ENCODE measurements around the gene KRT82. TPM values are rescaled to one million over a fixed set of nuclear protein-coding genes. Genes with fewer than 3 reads are reported as not detected.
"Not testable (repeated sequence)": the region's sequence is repeated elsewhere in the genome, so short reads cannot be mapped to it uniquely, and the experiment has no call there.

The KRT82 gene
- not detected in 2 replicates for total RNA-seq (2014; rRNA removed; shearing (Covaris generic))

- no peaks in the 10 kb centered on the region for H3K9me3 ChIP-seq (replicated peaks)
- peaks cover 4% of the 10 kb centered on the region; the same call in 1 of the 2 replicates for H3K27me3 ChIP-seq
- H3K36me3 ChIP-seq = no peaks in the 10 kb centered on the region
- H3K4me3 ChIP-seq = no peak within 1 kb of the TSS
- H3K27ac ChIP-seq = no peak within 1 kb of the TSS
- no peak for DNase-seq
- H3K4me1 ChIP-seq = no peaks in the 10 kb centered on the region
Observed at GRCh38 chr12:52405922-52406385, at the start of gene KRT82. Gene KRT82 (minus strand): TSS chr12:52406335. CDS start chr12:52406277, 58 bp downstream.

- Histone ChIP-seq H3K9me3 (replicated peaks) (no peaks in the 10 kb centered on the region), H3K4me1 (no peaks in the 10 kb centered on the region), H3K27me3 (no peaks in the 10 kb centered on the region), H3K4me3 (no peak overlapping the region), H3K36me3 (no peaks in the 10 kb centered on the region), H3K27ac (no peak overlapping the region)
- no peak for DNase-seq
Observed at GRCh38 chr12:52455821-52456220, 49.7 kb upstream of the KRT82 start.

- Histone ChIP-seq H3K36me3 (no peaks in the 10 kb centered on the region), H3K27me3 (no peaks in the 10 kb centered on the region), H3K27ac (no peak overlapping the region), H3K9me3 (replicated peaks) (no peaks in the 10 kb centered on the region), H3K4me3 (no peak overlapping the region), H3K4me1 (no peaks in the 10 kb centered on the region)
- DNase-seq = no peak
Observed at GRCh38 chr12:52454411-52455201, 48.5 kb upstream of the KRT82 start.

- Histone ChIP-seq H3K4me3 (no peak within 1 kb of the TSS), H3K27me3 (no peaks in the 10 kb centered on the region), H3K9me3 (replicated peaks) (no peaks in the 10 kb centered on the region), H3K36me3 (no peaks in the 10 kb centered on the region), H3K4me1 (no peaks in the 10 kb centered on the region), H3K27ac (no peak within 1 kb of the TSS)
- no peak for DNase-seq
Observed at GRCh38 chr12:52452101-52452500, 46.0 kb upstream of the KRT82 start, which contains the start of gene KRT6B. Gene KRT6B (minus strand): TSS chr12:52452146. CDS start chr12:52452078, 68 bp downstream.

- H3K27ac ChIP-seq = no peak overlapping the region
- H3K9me3 ChIP-seq (replicated peaks) = no peaks in the 10 kb centered on the region
- peaks cover 4% of the 10 kb centered on the region; the same call in 1 of the 2 replicates for H3K27me3 ChIP-seq
- no peaks in the 10 kb centered on the region for H3K36me3 ChIP-seq
- H3K4me3 ChIP-seq = no peak overlapping the region
- no peak for DNase-seq
- H3K4me1 ChIP-seq = no peaks in the 10 kb centered on the region
Observed at GRCh38 chr12:52448228-52448627, 42.1 kb upstream of the KRT82 start.

GRCh38 chr12:52447196-52447595, 41.1 kb upstream of the KRT82 start:
- not testable (repeated sequence) for H3K4me1 ChIP-seq; H3K27ac ChIP-seq; H3K27me3 ChIP-seq; H3K4me3 ChIP-seq; H3K36me3 ChIP-seq; DNase-seq; H3K9me3 ChIP-seq (replicated peaks)

- no peak overlapping the region for H3K4me3 ChIP-seq
- no peak overlapping the region for H3K27ac ChIP-seq
- no peak for DNase-seq
- H3K36me3 ChIP-seq = no peaks in the 10 kb centered on the region
- no peaks in the 10 kb centered on the region for H3K4me1 ChIP-seq
- no peaks in the 10 kb centered on the region for H3K9me3 ChIP-seq (replicated peaks)
- peaks cover 4% of the 10 kb centered on the region; the same call in 1 of the 2 replicates for H3K27me3 ChIP-seq
Observed at GRCh38 chr12:52446367-52447045, 40.4 kb upstream of the KRT82 start.

GRCh38 chr12:52445876-52446275, 39.7 kb upstream of the KRT82 start:
- no peaks in the 10 kb centered on the region for H3K36me3 ChIP-seq
- DNase-seq = no peak
- H3K4me3 ChIP-seq = no peak overlapping the region
- no peaks in the 10 kb centered on the region for H3K9me3 ChIP-seq (replicated peaks)
- H3K27me3 ChIP-seq = peaks cover 4% of the 10 kb centered on the region; the same call in 1 of the 2 replicates
- no peak overlapping the region for H3K27ac ChIP-seq
- H3K4me1 ChIP-seq = no peaks in the 10 kb centered on the region

- Histone ChIP-seq H3K27me3 (peaks cover 4% of the 10 kb centered on the region; the same call in 1 of the 2 replicates), H3K27ac (no peak overlapping the region), H3K4me1 (no peaks in the 10 kb centered on the region), H3K36me3 (no peaks in the 10 kb centered on the region), H3K9me3 (replicated peaks) (no peaks in the 10 kb centered on the region), H3K4me3 (no peak overlapping the region)
- DNase-seq = no peak
Observed at GRCh38 chr12:52444647-52445595, 38.8 kb upstream of the KRT82 start.

GRCh38 chr12:52443966-52444365, 37.8 kb upstream of the KRT82 start:
- Histone ChIP-seq H3K4me1 (no peaks in the 10 kb centered on the region), H3K27me3 (peaks cover 4% of the 10 kb centered on the region; the same call in 1 of the 2 replicates), H3K36me3 (no peaks in the 10 kb centered on the region), H3K27ac (no peak overlapping the region), H3K4me3 (no peak overlapping the region), H3K9me3 (replicated peaks) (no peaks in the 10 kb centered on the region)
- DNase-seq = no peak

- no peak overlapping the region for H3K4me3 ChIP-seq
- DNase-seq = no peak
Observed at GRCh38 chr12:52442600-52443061, 36.5 kb upstream of the KRT82 start.

GRCh38 chr12:52441320-52441911, 35.3 kb upstream of the KRT82 start:
- DNase-seq = no peak
- Histone ChIP-seq H3K27me3 (peaks cover 7% of the 10 kb centered on the region; the same call in 1 of the 2 replicates), H3K4me3 (no peak overlapping the region), H3K4me1 (no peaks in the 10 kb centered on the region), H3K36me3 (no peaks in the 10 kb centered on the region), H3K27ac (no peak overlapping the region), H3K9me3 (replicated peaks) (no peaks in the 10 kb centered on the region)

More at GRCh38 chr12:52442600-52443061, 36.5 kb upstream of the KRT82 start:
- Histone ChIP-seq H3K27me3 (peaks cover 4% of the 10 kb centered on the region; the same call in 1 of the 2 replicates), H3K4me1 (no peaks in the 10 kb centered on the region), H3K9me3 (replicated peaks) (no peaks in the 10 kb centered on the region), H3K36me3 (no peaks in the 10 kb centered on the region), H3K27ac (no peak overlapping the region)

- H3K4me3 ChIP-seq = no peak overlapping the region
- H3K27me3 ChIP-seq = peaks cover 7% of the 10 kb centered on the region; the same call in 1 of the 2 replicates
- DNase-seq = no peak
- H3K27ac ChIP-seq = no peak overlapping the region
- H3K36me3 ChIP-seq = no peaks in the 10 kb centered on the region
- no peaks in the 10 kb centered on the region for H3K4me1 ChIP-seq
- no peaks in the 10 kb centered on the region for H3K9me3 ChIP-seq (replicated peaks)
Observed at GRCh38 chr12:52440821-52441319, 34.7 kb upstream of the KRT82 start.

GRCh38 chr12:52439845-52440244, 33.7 kb upstream of the KRT82 start:
- no peak overlapping the region for H3K27ac ChIP-seq
- H3K27me3 ChIP-seq = peaks cover 7% of the 10 kb centered on the region; the same call in 1 of the 2 replicates
- H3K36me3 ChIP-seq = no peaks in the 10 kb centered on the region
- no peak for DNase-seq
- H3K4me1 ChIP-seq = no peaks in the 10 kb centered on the region
- no peaks in the 10 kb centered on the region for H3K9me3 ChIP-seq (replicated peaks)
- no peak overlapping the region for H3K4me3 ChIP-seq
